GM21825 (cell line): ENCODE results near the gene MED9.
"Not testable (repeated sequence)": the region's sequence is repeated elsewhere in the genome, so short reads cannot be mapped to it uniquely, and the experiment has no call there.

Experiments
- ATAC-seq: cut with Tn5 transposase; IDR thresholded peaks from one replicate; pipeline ENCODE4 v1.9.1; 2021; ENCODE audit warnings: mild to moderate bottlenecking, moderate library complexity; ENCODE audit not compliant: unreplicated experiment

The MED9 gene

GRCh38 chr17:17476865-17477467 is at the start of gene MED9:
MED9 (plus strand) TSS chr17:17477000; CDS start chr17:17477042, 42 bp downstream.
- peak; percentile 71 for ATAC-seq

GRCh38 chr17:17429222-17429621 is 47.6 kb upstream of the MED9 start:
- no peak for ATAC-seq

- not testable (repeated sequence) for ATAC-seq
Measured at GRCh38 chr17:17430924-17431323, 45.9 kb upstream of the MED9 start.

- no peak for ATAC-seq
Measured at GRCh38 chr17:17431605-17432004, 45.2 kb upstream of the MED9 start.

- no peak for ATAC-seq
Measured at GRCh38 chr17:17433000-17433703, 43.6 kb upstream of the MED9 start.

- ATAC-seq, result no peak
Measured at GRCh38 chr17:17434477-17434876, 42.3 kb upstream of the MED9 start.

GRCh38 chr17:17435323-17435722 is 41.5 kb upstream of the MED9 start:
- no peak for ATAC-seq

- ATAC-seq, result no peak
Measured at GRCh38 chr17:17437461-17437860, 39.3 kb upstream of the MED9 start.

- no peak for ATAC-seq
Measured at GRCh38 chr17:17437893-17438292, 38.9 kb upstream of the MED9 start.

GRCh38 chr17:17440010-17440843 is 36.6 kb upstream of the MED9 start:
- ATAC-seq, result no peak

- no peak for ATAC-seq
Measured at GRCh38 chr17:17440938-17441675, 35.7 kb upstream of the MED9 start.

GRCh38 chr17:17443173-17443572 is 33.6 kb upstream of the MED9 start:
- no peak for ATAC-seq

GRCh38 chr17:17445296-17445924 is 31.4 kb upstream of the MED9 start:
- ATAC-seq, result no peak

GRCh38 chr17:17445925-17446665 is 30.7 kb upstream of the MED9 start:
- ATAC-seq, result no peak

GRCh38 chr17:17446666-17447155 is 30.1 kb upstream of the MED9 start:
- no peak for ATAC-seq

- ATAC-seq, result no peak
Measured at GRCh38 chr17:17447264-17447663, 29.5 kb upstream of the MED9 start.

- no peak for ATAC-seq
Measured at GRCh38 chr17:17448076-17448475, 28.7 kb upstream of the MED9 start.

GRCh38 chr17:17448723-17449122 is 28.1 kb upstream of the MED9 start:
- no peak for ATAC-seq

- no peak for ATAC-seq
Measured at GRCh38 chr17:17453088-17453487, 23.7 kb upstream of the MED9 start.

GRCh38 chr17:17454276-17454675 is 22.5 kb upstream of the MED9 start:
- ATAC-seq, result no peak
